ENCODE data around the gene DSN1.

- TF ChIP-seq EZH2 (IDR thresholded peaks at IDR 0.05; ENCODE audit: low read length): no peak
- TF ChIP-seq, protein P1, sequence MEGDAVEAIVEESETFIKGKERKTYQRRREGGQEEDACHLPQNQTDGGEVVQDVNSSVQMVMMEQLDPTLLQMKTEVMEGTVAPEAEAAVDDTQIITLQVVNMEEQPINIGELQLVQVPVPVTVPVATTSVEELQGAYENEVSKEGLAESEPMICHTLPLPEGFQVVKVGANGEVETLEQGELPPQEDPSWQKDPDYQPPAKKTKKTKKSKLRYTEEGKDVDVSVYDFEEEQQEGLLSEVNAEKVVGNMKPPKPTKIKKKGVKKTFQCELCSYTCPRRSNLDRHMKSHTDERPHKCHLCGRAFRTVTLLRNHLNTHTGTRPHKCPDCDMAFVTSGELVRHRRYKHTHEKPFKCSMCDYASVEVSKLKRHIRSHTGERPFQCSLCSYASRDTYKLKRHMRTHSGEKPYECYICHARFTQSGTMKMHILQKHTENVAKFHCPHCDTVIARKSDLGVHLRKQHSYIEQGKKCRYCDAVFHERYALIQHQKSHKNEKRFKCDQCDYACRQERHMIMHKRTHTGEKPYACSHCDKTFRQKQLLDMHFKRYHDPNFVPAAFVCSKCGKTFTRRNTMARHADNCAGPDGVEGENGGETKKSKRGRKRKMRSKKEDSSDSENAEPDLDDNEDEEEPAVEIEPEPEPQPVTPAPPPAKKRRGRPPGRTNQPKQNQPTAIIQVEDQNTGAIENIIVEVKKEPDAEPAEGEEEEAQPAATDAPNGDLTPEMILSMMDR (optimal IDR thresholded peaks at IDR 0.05 in 1 of 3, IDR thresholded peaks at IDR 0.05 in 1 of 3, conservative IDR thresholded peaks at IDR 0.05 in 1 of 3; ENCODE audit: extremely low read depth in 1 of 3, insufficient read depth in 2 of 3, low read length in 3 of 3): no peak
These were observed 30.9 kb upstream of the DSN1 start for GRCh38 chr20:36804425-36804824.
